ENCODE data around the gene GARIN3. TPM values are rescaled to one million over a fixed set of nuclear protein-coding genes. Genes with fewer than 3 reads are reported as not detected.

Gene GARIN3
- total and polyA plus RNA-seq, 2 donors (not counting 3 experiments of a cell fraction or from before 2014, with no cell fraction given) = not detected

- Histone ChIP-seq H3K79me2 (ENCODE audit: control insufficient read depth, insufficient read depth, low read length) (no peaks in the 10 kb centered on the region), H3K9ac (replicated peaks; ENCODE audit: extremely low read depth, insufficient read depth, low read length) (no peak overlapping the region), H3K4me1 (ENCODE audit: control insufficient read depth, extremely low read depth, insufficient read depth, low read length) (no peaks in the 10 kb centered on the region), H4K20me1 (replicated peaks; ENCODE audit: control insufficient read depth, extremely low read depth, insufficient read depth, low read length) (no peaks in the 10 kb centered on the region), H3K9me3 (replicated peaks; ENCODE audit: control insufficient read depth, insufficient read depth, low read length) (no peaks in the 10 kb centered on the region), H3K27ac (ENCODE audit: insufficient read depth, low read depth, low read length) (no peak overlapping the region), H3K36me3 (ENCODE audit: control insufficient read depth in 2 of 2, extremely low read depth in 1 of 2, insufficient read depth in 2 of 2, low read length in 2 of 2) (no peaks in the 10 kb centered on the region), H3K27me3 (ENCODE audit: control insufficient read depth in 2 of 2, insufficient read depth in 2 of 2, low read length in 2 of 2) (no peaks in the 10 kb centered on the region), H2AFZ (ENCODE audit: low read depth, low read length) (no peak overlapping the region), H3K4me3 (replicated peaks in 1 of 3; ENCODE audit: insufficient read depth in 1 of 3, low read depth in 1 of 3, low read length in 3 of 3) (no peak overlapping the region), H3K9me1 (replicated peaks; ENCODE audit: control insufficient read depth, extremely low read depth, insufficient read depth, low read length) (no peaks in the 10 kb centered on the region), H3K4me2 (ENCODE audit: insufficient read depth, low read length) (no peak overlapping the region)
- POLR2A ChIA-PET = no interaction called here
- TF ChIP-seq POLR2A (IDR thresholded peaks at IDR 0.05; ENCODE audit: low read depth, low read length) (no peak), GATA2 (IDR thresholded peaks at IDR 0.05; ENCODE audit: insufficient read depth, insufficient read length, low read depth, low read length) (no peak), EZH2 (IDR thresholded peaks at IDR 0.05; ENCODE audit: borderline replicate concordance, low read depth, low read length, severe bottlenecking) (no peak), MAX (IDR thresholded peaks at IDR 0.05; ENCODE audit: insufficient read depth, insufficient read length) (no peak), JUN (IDR thresholded peaks at IDR 0.05; ENCODE audit: borderline replicate concordance, insufficient read depth, insufficient read length, low read depth) (no peak), FOS (IDR thresholded peaks at IDR 0.05; ENCODE audit: borderline replicate concordance, insufficient read depth, low read length) (no peak), POLR2AphosphoS5 (IDR thresholded peaks at IDR 0.05; ENCODE audit: insufficient read depth, low read depth, low read length) (no peak), MYC (IDR thresholded peaks at IDR 0.05; ENCODE audit: low read depth, low read length) (no peak)
- TF ChIP-seq, protein P1, sequence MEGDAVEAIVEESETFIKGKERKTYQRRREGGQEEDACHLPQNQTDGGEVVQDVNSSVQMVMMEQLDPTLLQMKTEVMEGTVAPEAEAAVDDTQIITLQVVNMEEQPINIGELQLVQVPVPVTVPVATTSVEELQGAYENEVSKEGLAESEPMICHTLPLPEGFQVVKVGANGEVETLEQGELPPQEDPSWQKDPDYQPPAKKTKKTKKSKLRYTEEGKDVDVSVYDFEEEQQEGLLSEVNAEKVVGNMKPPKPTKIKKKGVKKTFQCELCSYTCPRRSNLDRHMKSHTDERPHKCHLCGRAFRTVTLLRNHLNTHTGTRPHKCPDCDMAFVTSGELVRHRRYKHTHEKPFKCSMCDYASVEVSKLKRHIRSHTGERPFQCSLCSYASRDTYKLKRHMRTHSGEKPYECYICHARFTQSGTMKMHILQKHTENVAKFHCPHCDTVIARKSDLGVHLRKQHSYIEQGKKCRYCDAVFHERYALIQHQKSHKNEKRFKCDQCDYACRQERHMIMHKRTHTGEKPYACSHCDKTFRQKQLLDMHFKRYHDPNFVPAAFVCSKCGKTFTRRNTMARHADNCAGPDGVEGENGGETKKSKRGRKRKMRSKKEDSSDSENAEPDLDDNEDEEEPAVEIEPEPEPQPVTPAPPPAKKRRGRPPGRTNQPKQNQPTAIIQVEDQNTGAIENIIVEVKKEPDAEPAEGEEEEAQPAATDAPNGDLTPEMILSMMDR (IDR thresholded peaks at IDR 0.05; ENCODE audit: extremely low read depth in 1 of 2, insufficient read depth in 1 of 2, low read depth in 1 of 2, low read length in 2 of 2) = no peak
- DNase-seq (ENCODE audit: low read depth, low spot score) = no peak
- intact Hi-C loops (cut with micrococcal nuclease) = no loop called here
- dilution Hi-C loops (cut with MboI; ENCODE audit: extremely low pct_ligation_motif_present, low sequenced_read_pairs) = no loop called here
- CTCF ChIA-PET = interaction anchor here (1.6 kb wide), 1 partner anchor 13 kb away, joined by 8 read pairs; no protein-coding TSS in a partner anchor
- FAIRE-seq = no peak
- no TSS peak for BruUV-seq (replicated peaks)
These were observed 4.1 kb downstream of the GARIN3 start for GRCh38 chr5:157161996-157162395.
